Smooth muscle cell (in vitro differentiated cells): ENCODE results near the gene CHRNA7. TPM values are rescaled to one million over a fixed set of nuclear protein-coding genes. Genes with fewer than 3 reads are reported as not detected.
"Not testable (repeated sequence)": the region's sequence is repeated elsewhere in the genome, so short reads cannot be mapped to it uniquely, and the experiment has no call there.

Experiments used
- DNase-seq: peaks from one replicate; lab custom pipeline; 2025; ENCODE audit not compliant: unreplicated experiment; lab: John Stamatoyannopoulos, UW
- H2AFZ ChIP-seq: fragments of 200-600 bp; sonication (generic); 2 replicates; pipeline ENCODE4 v1.6.0; 2016; ENCODE audit warnings: antibody characterized with exemption, low read depth, mild to moderate bottlenecking
- H3F3A ChIP-seq: fragments of 200-600 bp; sonication (generic); 2 replicates; pipeline ENCODE4 v1.6.0; 2017; ENCODE audit warnings: antibody characterized with exemption, low read depth
- H3K27ac ChIP-seq: fragments of 200-600 bp; sonication (generic); 2 replicates; pipeline ENCODE4 v1.5.1; 2016; ENCODE audit warnings: low read depth, mild to moderate bottlenecking
- H3K27me3 ChIP-seq: fragments of 200-600 bp; sonication (generic); 2 replicates; pipeline ENCODE4 v1.6.1; 2016; ENCODE audit warnings: low read depth, mild to moderate bottlenecking
- H3K36me3 ChIP-seq: fragments of 200-600 bp; sonication (generic); 2 replicates; pipeline ENCODE4 v1.5.1; 2016; ENCODE audit warnings: low read depth
- H3K4me1 ChIP-seq: fragments of 200-600 bp; sonication (generic); 2 replicates; pipeline ENCODE4 v1.5.1; 2016; ENCODE audit warnings: low read depth
- H3K4me2 ChIP-seq: fragments of 200-600 bp; sonication (generic); 2 replicates; pipeline ENCODE4 v1.6.0; 2016; ENCODE audit warnings: mild to moderate bottlenecking
- H3K4me3 ChIP-seq: fragments of 200-600 bp; sonication (generic); 2 replicates; pipeline ENCODE4 v1.5.1; 2016; ENCODE audit warnings: mild to moderate bottlenecking
- H3K79me2 ChIP-seq: fragments of 200-600 bp; sonication (generic); 2 replicates; pipeline ENCODE4 v1.6.0; 2016; ENCODE audit warnings: low read depth, mild to moderate bottlenecking
- H3K9ac ChIP-seq: fragments of 200-600 bp; sonication (generic); 2 replicates; pipeline ENCODE4 v1.6.0; 2016; ENCODE audit warnings: low read depth
- H3K9me3 ChIP-seq: fragments of 200-600 bp; sonication (generic); replicated peaks from 2 replicates; pipeline ENCODE4 v1.5.1; 2016; ENCODE audit warnings: low read depth
- H4K20me1 ChIP-seq: fragments of 200-600 bp; sonication (generic); 2 replicates; pipeline ENCODE4 v1.6.0; 2016; ENCODE audit warnings: low read depth
- CTCF ChIP-seq: fragments of 200-600 bp; sonication (generic); IDR thresholded peaks from 2 replicates; pipeline ENCODE4 v1.5.1; 2017; ENCODE audit warnings: borderline replicate concordance, mild to moderate bottlenecking, antibody characterized with exemption; ENCODE audit not compliant: insufficient read depth, poor library complexity, severe bottlenecking
- WGBS: methylation state at CpG from one replicate; pipeline ENCODE4 v1.1.7; 2016; ENCODE audit warnings: low lambda C conversion rate; 5-methylcytosine and 5-hydroxymethylcytosine counted together
- polyA plus RNA-seq: library from polyadenylated mRNA; unstranded; fragments of >200 nt; fragmentation: Nextera tagmentation; extraction: Ambion mirVana; gene quantifications from 2 replicates; pipeline ENCODE4 v1.2.1, GENCODE V29; 2016
- total RNA-seq: library from RNA; depleted of rRNA; stranded (reverse); fragments of >200 nt; gene quantifications from 2 replicates; pipeline ENCODE4 v1.2.3, GENCODE V29; 2014

The CHRNA7 gene
- total and polyA plus RNA-seq, 2 experiments from 2014 or later, result 1.2 to 2.5 TPM

- Histone ChIP-seq H3K4me1 (no peaks in the 10 kb centered on the region), H3K36me3 (no peaks in the 10 kb centered on the region), H2AFZ (no peak overlapping the region), H3K9me3 (no peaks in the 10 kb centered on the region), H3K79me2 (no peaks in the 10 kb centered on the region), H3K27ac (no peak overlapping the region), H3K9ac (no peak overlapping the region), H3K27me3 (peaks cover 15% of the 10 kb centered on the region), H3K4me2 (no peak overlapping the region), H4K20me1 (no peaks in the 10 kb centered on the region), H3K4me3 (no peak overlapping the region), H3F3A (no peaks in the 10 kb centered on the region)
- DNase-seq, result no peak
- TF ChIP-seq CTCF, result no peak
- 83% methylated on average over 15 of the region's 15 CpGs for WGBS
Measured at GRCh38 chr15:32148833-32149555, 118.7 kb downstream of the CHRNA7 start.

- no peak for TF ChIP-seq CTCF
- no peak overlapping the region for H3K27ac ChIP-seq
- 39% methylated on average over 1 of the region's 1 CpG for WGBS
Measured at GRCh38 chr15:32152574-32152973, 122.3 kb downstream of the CHRNA7 start.

GRCh38 chr15:32153868-32154623 is 123.7 kb downstream of the CHRNA7 start:
- H3K27ac ChIP-seq, H3K4me3 ChIP-seq, H3K79me2 ChIP-seq, H2AFZ ChIP-seq, H3K9ac ChIP-seq, DNase-seq, H3K4me1 ChIP-seq, H4K20me1 ChIP-seq, H3K36me3 ChIP-seq, H3K9me3 ChIP-seq, H3F3A ChIP-seq, H3K4me2 ChIP-seq: not testable (repeated sequence)
- H3K27me3 ChIP-seq, result peaks cover 12% of the 10 kb centered on the region
- no CpG with 5 or more reads among the region's 18 CpGs for WGBS

More at GRCh38 chr15:32152574-32152973, 122.3 kb downstream of the CHRNA7 start:
- H3F3A ChIP-seq, result no peaks in the 10 kb centered on the region
- H2AFZ ChIP-seq, result no peak overlapping the region
- no peak overlapping the region for H3K4me2 ChIP-seq
- H3K36me3 ChIP-seq, result no peaks in the 10 kb centered on the region
- no peaks in the 10 kb centered on the region for H3K9me3 ChIP-seq
- no peaks in the 10 kb centered on the region for H3K4me1 ChIP-seq
- no peaks in the 10 kb centered on the region for H3K79me2 ChIP-seq
- no peak overlapping the region for H3K4me3 ChIP-seq
- no peak for DNase-seq
- H3K9ac ChIP-seq, result no peak overlapping the region
- peaks cover 15% of the 10 kb centered on the region for H3K27me3 ChIP-seq
- H4K20me1 ChIP-seq, result no peaks in the 10 kb centered on the region

DNA sequence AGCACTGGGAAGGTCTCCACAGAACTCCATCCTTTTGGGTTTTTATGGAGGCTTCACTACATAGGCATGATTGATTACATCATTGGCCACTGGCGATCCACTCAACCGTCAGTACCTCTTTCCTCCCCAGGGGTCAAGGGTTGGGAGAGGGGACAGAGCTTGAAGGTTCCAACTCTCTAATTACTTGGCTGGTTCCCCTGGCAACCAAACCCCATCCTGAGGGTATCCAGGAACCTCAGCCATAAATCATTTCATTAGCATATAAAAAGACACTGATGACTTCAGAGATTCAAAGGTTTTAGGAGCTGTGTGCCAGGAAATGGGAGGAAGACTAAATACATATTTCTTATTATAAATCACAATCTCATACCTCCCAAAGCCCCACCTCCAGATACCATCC is 131.8 kb downstream of the CHRNA7 start:
- not testable (repeated sequence) for H2AFZ ChIP-seq, H3K27me3 ChIP-seq, H3K4me3 ChIP-seq, H3K9ac ChIP-seq, H3F3A ChIP-seq, H3K79me2 ChIP-seq, H3K4me2 ChIP-seq, H4K20me1 ChIP-seq, DNase-seq, H3K36me3 ChIP-seq, H3K4me1 ChIP-seq, H3K27ac ChIP-seq, H3K9me3 ChIP-seq
- 89% methylated on average over 2 of the region's 2 CpGs for WGBS

- WGBS, result no CpG with 5 or more reads among the region's 7 CpGs
Measured at GRCh38 chr15:32164065-32164464, 133.8 kb downstream of the CHRNA7 start.

DNA sequence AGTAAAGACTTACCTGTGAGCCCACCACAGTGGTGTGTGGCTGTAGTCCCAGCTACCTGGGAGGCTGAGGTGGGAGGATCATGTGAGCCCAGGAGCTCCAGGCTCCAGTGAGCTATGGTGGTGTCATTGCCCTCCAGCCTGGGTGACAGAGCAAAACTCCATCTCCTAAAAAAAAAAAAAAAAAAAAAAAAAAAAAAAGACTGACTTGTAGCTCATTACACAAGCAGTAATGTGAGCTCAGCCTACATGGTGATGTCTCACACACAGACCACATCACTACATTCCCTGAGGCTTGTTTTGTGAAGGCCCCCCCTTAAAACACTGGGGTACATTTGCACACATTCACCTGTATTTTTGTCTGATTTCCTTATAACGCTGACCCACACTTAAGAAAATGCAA is 134.4 kb downstream of the CHRNA7 start:
- not testable (repeated sequence) for H3K4me3 ChIP-seq, H3K9me3 ChIP-seq, DNase-seq, H3K9ac ChIP-seq, H3K36me3 ChIP-seq, H3K4me1 ChIP-seq, H2AFZ ChIP-seq, H3K4me2 ChIP-seq, H3K27me3 ChIP-seq, H3K79me2 ChIP-seq, H4K20me1 ChIP-seq, H3K27ac ChIP-seq, H3F3A ChIP-seq
- WGBS, result no CpG with 5 or more reads among the region's 1 CpG

More at GRCh38 chr15:32164065-32164464, 133.8 kb downstream of the CHRNA7 start:
- not testable (repeated sequence) for H3F3A ChIP-seq, H3K36me3 ChIP-seq, H3K79me2 ChIP-seq, H3K27me3 ChIP-seq, DNase-seq, H3K4me3 ChIP-seq, H3K27ac ChIP-seq, H2AFZ ChIP-seq, H4K20me1 ChIP-seq, H3K9me3 ChIP-seq, H3K4me2 ChIP-seq, H3K9ac ChIP-seq, H3K4me1 ChIP-seq

GRCh38 chr15:32165775-32166174 is 135.5 kb downstream of the CHRNA7 start:
- not testable (repeated sequence) for H3F3A ChIP-seq, H3K27me3 ChIP-seq, H3K4me1 ChIP-seq, H3K9me3 ChIP-seq, H3K4me3 ChIP-seq, H3K4me2 ChIP-seq, H3K27ac ChIP-seq, DNase-seq, H3K9ac ChIP-seq, H3K79me2 ChIP-seq, H3K36me3 ChIP-seq, H2AFZ ChIP-seq, H4K20me1 ChIP-seq
- 81% methylated on average over 3 of the region's 5 CpGs for WGBS
